ENCODE measurements around the gene NDUFS1. TPM values are rescaled to one million over a fixed set of nuclear protein-coding genes. Genes with fewer than 3 reads are reported as not detected.

NDUFS1 gene
- total and polyA plus RNA-seq, 2 donors (not counting 1 experiment from before 2014, with no cell fraction given): 12.3 to 46.3 TPM

GRCh38 chr2:206204710-206205109 lies 45.5 kb upstream of the NDUFS1 start:
- TF ChIP-seq EZH2 (IDR thresholded peaks at IDR 0.05; ENCODE audit: borderline replicate concordance, insufficient read depth, low read depth, low read length, poor library complexity, severe bottlenecking) (no peak), CTCF (IDR thresholded peaks at IDR 0.05) (no peak)
- H3K9me3 Mint-ChIP-seq (ENCODE audit: insufficient read depth): no peaks in the 10 kb centered on the region
- Histone ChIP-seq H3K9me3 (ENCODE audit: control extremely low read depth in 1 of 3, control insufficient read depth in 2 of 3, insufficient read depth in 1 of 3, low read length in 2 of 3) (no peaks in the 10 kb centered on the region), H3K4me2 (replicated peaks; ENCODE audit: low read depth, low read length, poor library complexity, severe bottlenecking) (no peak overlapping the region), H3K4me3 (ENCODE audit: control extremely low read depth in 1 of 5, extremely low read depth in 1 of 5, insufficient read depth in 1 of 5, low read depth in 2 of 5, low read length in 4 of 5) (no peak overlapping the region), H4K20me1 (ENCODE audit: control insufficient read depth, insufficient read depth, low read length, poor library complexity, severe bottlenecking) (no peaks in the 10 kb centered on the region), H3K4me1 (ENCODE audit: control insufficient read depth in 2 of 2, insufficient read depth in 2 of 2, low read length in 2 of 2) (no peaks in the 10 kb centered on the region), H3K27me3 (replicated peaks in 1 of 4; ENCODE audit: control extremely low read depth in 1 of 4, control insufficient read depth in 3 of 4, insufficient read depth in 4 of 4, low read length in 3 of 4) (no peaks in the 10 kb centered on the region), H3K27ac (ENCODE audit: low read length in 2 of 2) (no peak overlapping the region), H3K36me3 (replicated peaks in 1 of 2; ENCODE audit: control extremely low read depth in 1 of 2, control insufficient read depth in 1 of 2, extremely low read depth in 1 of 2, insufficient read depth in 2 of 2, low read length in 1 of 2) (no peaks in the 10 kb centered on the region), H3K79me2 (ENCODE audit: control insufficient read depth, insufficient read depth, low read length) (no peaks in the 10 kb centered on the region), H2AFZ (ENCODE audit: insufficient read depth, low read depth, low read length, poor library complexity, severe bottlenecking) (no peak overlapping the region), H3K9ac (ENCODE audit: low read length) (no peak overlapping the region)
- DNase-seq: no peak
- H3K4me1 Mint-ChIP-seq: no peaks in the 10 kb centered on the region
- POLR2A ChIA-PET: no interaction called here
- no CpG with 5 or more reads among the region's 3 CpGs for WGBS (ENCODE audit: insufficient coverage)
- no peak overlapping the region for H3K27ac Mint-ChIP-seq
- intact Hi-C loops (cut with micrococcal nuclease): no loop called here
- H3K27me3 Mint-ChIP-seq: peaks cover 11% of the 10 kb centered on the region
- H3K4me3 Mint-ChIP-seq: no peak overlapping the region
- no peak for ATAC-seq (ENCODE audit: low read depth)
- CTCF ChIA-PET: interaction anchor here (0.7 kb wide), 1 partner anchor 1673 kb away, joined by 4 read pairs; no protein-coding TSS in a partner anchor

GRCh38 chr2:206203331-206203730 lies 44.1 kb upstream of the NDUFS1 start:
- H3K27me3 Mint-ChIP-seq: peaks cover 16% of the 10 kb centered on the region
- Histone ChIP-seq H3K9me3 (ENCODE audit: control extremely low read depth in 1 of 3, control insufficient read depth in 2 of 3, insufficient read depth in 1 of 3, low read length in 2 of 3) (no peaks in the 10 kb centered on the region), H3K4me2 (replicated peaks; ENCODE audit: low read depth, low read length, poor library complexity, severe bottlenecking) (no peak overlapping the region), H4K20me1 (ENCODE audit: control insufficient read depth, insufficient read depth, low read length, poor library complexity, severe bottlenecking) (no peaks in the 10 kb centered on the region), H3K79me2 (ENCODE audit: control insufficient read depth, insufficient read depth, low read length) (no peaks in the 10 kb centered on the region), H3K4me1 (ENCODE audit: control insufficient read depth in 2 of 2, insufficient read depth in 2 of 2, low read length in 2 of 2) (no peaks in the 10 kb centered on the region), H3K9ac (ENCODE audit: low read length) (no peak overlapping the region), H3K4me3 (ENCODE audit: control extremely low read depth in 1 of 5, extremely low read depth in 1 of 5, insufficient read depth in 1 of 5, low read depth in 2 of 5, low read length in 4 of 5) (no peak overlapping the region), H3K36me3 (replicated peaks in 1 of 2; ENCODE audit: control extremely low read depth in 1 of 2, control insufficient read depth in 1 of 2, extremely low read depth in 1 of 2, insufficient read depth in 2 of 2, low read length in 1 of 2) (no peaks in the 10 kb centered on the region), H2AFZ (ENCODE audit: insufficient read depth, low read depth, low read length, poor library complexity, severe bottlenecking) (no peak overlapping the region), H3K27ac (ENCODE audit: low read length in 2 of 2) (no peak overlapping the region), H3K27me3 (replicated peaks in 1 of 4; ENCODE audit: control extremely low read depth in 1 of 4, control insufficient read depth in 3 of 4, insufficient read depth in 4 of 4, low read length in 3 of 4) (no peaks in the 10 kb centered on the region)
- TF ChIP-seq EZH2 (IDR thresholded peaks at IDR 0.05; ENCODE audit: borderline replicate concordance, insufficient read depth, low read depth, low read length, poor library complexity, severe bottlenecking): no peak
- no peak for TF ChIP-seq CTCF (IDR thresholded peaks at IDR 0.05)
- DNase-seq (no peak), ATAC-seq (ENCODE audit: low read depth) (no peak)
- ChIA-PET CTCF (no interaction called here), POLR2A (no interaction called here)
- 97% methylated on average over 14 of the region's 17 CpGs for WGBS (ENCODE audit: insufficient coverage)
- intact Hi-C loops (cut with micrococcal nuclease): no loop called here
- no peaks in the 10 kb centered on the region for H3K9me3 Mint-ChIP-seq (ENCODE audit: insufficient read depth)
- H3K4me1 Mint-ChIP-seq: no peaks in the 10 kb centered on the region
- H3K4me3 Mint-ChIP-seq: no peak overlapping the region
- no peak overlapping the region for H3K27ac Mint-ChIP-seq

Measured in B cell (primary cell).